Brain microvascular endothelial cell (primary cell): ENCODE measurements around the gene HHATL.

Experiments used
- DNase-seq: peaks from one replicate; pipeline ENCODE4 v3.0.0-alpha.2; 2020
- H3K27ac ChIP-seq: fragments of 250-450 bp; sonication (Bioruptor Pico); 2 replicates; pipeline ENCODE4 v1.5.1; 2020; ENCODE audit warnings: mild to moderate bottlenecking, moderate library complexity
- H3K27me3 ChIP-seq: fragments of 250-450 bp; sonication (Bioruptor Pico); replicated peaks from 2 replicates; pipeline ENCODE4 v1.5.1; 2020; ENCODE audit warnings: mild to moderate bottlenecking
- H3K36me3 ChIP-seq: fragments of 250-450 bp; sonication (Bioruptor Pico); replicated peaks from 2 replicates; pipeline ENCODE4 v1.5.1; 2020; ENCODE audit warnings: mild to moderate bottlenecking
- H3K4me3 ChIP-seq: 2 replicates; pipeline ENCODE4 v1.5.1; 2011; ENCODE audit warnings: low read depth, mild to moderate bottlenecking, control low read depth, low read length, moderate library complexity
- CTCF ChIP-seq: IDR thresholded peaks from 2 replicates; pipeline ENCODE4 v1.5.1; 2011; ENCODE audit warnings: low read depth, mild to moderate bottlenecking, moderate library complexity, low read length, control low read depth, inconsistent platforms; ENCODE audit errors: missing control alignments
- in situ Hi-C: cut with HindIII; loops from 2 replicates; pipeline ENCODE4 v1.10.0; 2017; ENCODE audit warnings: low sequenced_read_pairs, low pct_ligation_motif_present

HHATL gene

GRCh38 chr3:42742688-42743087, 40.1 kb upstream of the HHATL start:
- no peak overlapping the region for H3K27ac ChIP-seq
- no peak overlapping the region for H3K4me3 ChIP-seq
- DNase-seq: no peak
- in situ Hi-C loops: no loop called here
- no peaks in the 10 kb centered on the region for H3K27me3 ChIP-seq
- no peaks in the 10 kb centered on the region for H3K36me3 ChIP-seq
- TF ChIP-seq CTCF: no peak

DNA sequence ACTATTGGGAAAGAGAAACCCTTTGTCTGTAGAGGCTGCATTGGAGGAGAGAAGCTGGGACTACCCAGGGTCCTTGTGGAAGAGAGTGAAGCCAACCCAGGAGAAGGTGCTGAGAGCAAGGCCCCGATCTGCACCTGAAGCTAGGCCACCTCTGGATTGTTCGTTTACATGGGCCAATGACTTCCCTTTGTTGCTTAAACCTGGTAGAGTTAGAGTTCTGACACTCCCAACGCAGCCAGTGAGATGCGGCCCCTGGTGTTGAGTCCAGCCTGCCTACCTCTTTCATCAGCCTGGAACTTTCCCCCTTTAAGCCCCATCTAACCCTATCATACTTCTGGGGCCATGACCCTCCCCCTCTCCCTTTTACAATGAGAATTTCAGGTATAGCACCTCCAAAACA, 39.7 kb upstream of the HHATL start:
- H3K4me3 ChIP-seq: no peak overlapping the region
- H3K27me3 ChIP-seq: no peaks in the 10 kb centered on the region
- H3K27ac ChIP-seq: no peak overlapping the region
- DNase-seq: no peak
- H3K36me3 ChIP-seq: no peaks in the 10 kb centered on the region
- no peak for TF ChIP-seq CTCF
- in situ Hi-C loops: no loop called here

GRCh38 chr3:42741796-42742195, 39.2 kb upstream of the HHATL start:
- Histone ChIP-seq H3K4me3 (no peak overlapping the region), H3K27ac (no peak overlapping the region), H3K27me3 (no peaks in the 10 kb centered on the region), H3K36me3 (no peaks in the 10 kb centered on the region)
- in situ Hi-C loops: no loop called here
- no peak for TF ChIP-seq CTCF
- DNase-seq: no peak

DNA sequence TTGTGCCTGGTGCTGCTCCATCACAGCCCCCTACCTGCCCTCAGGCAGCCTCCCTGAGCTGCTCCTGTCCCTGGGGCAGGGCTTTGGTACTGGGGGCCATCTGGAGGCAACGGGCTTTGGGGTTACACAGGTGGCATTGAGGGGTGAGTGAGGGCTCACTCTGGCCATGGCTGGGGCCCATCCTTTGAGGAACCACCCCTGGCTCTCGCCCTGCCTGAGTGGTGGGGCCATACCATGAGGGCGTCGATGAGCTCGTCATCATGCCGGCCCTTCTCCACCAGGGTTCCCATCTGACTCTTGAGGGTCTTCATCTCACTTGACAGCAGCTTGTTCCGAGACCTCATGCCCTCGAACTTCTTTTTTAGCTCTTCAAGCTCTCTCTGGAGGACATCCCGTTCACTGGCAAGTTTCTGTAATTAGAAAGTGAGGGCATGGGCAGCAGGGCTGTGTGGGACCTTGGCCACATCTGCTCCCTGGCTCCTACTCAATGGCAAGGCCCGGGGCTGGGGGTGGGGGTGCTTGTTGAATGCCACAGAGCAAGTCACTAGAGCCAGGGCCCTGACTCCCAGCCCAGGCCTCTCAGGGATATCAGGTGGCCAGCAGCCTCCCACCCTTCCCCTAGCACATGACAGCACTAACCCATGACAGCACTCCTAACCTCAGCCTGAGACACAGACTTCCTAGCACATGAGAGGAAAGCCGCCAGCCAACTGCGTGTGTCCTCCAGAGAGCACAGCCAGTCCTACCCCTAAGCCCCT, 37.0 kb upstream of the HHATL start:
- H3K27me3 ChIP-seq: no peaks in the 10 kb centered on the region
- no peak for TF ChIP-seq CTCF
- in situ Hi-C loops: no loop called here
- no peak overlapping the region for H3K27ac ChIP-seq
- no peak overlapping the region for H3K4me3 ChIP-seq
- DNase-seq: no peak
- no peaks in the 10 kb centered on the region for H3K36me3 ChIP-seq

DNA sequence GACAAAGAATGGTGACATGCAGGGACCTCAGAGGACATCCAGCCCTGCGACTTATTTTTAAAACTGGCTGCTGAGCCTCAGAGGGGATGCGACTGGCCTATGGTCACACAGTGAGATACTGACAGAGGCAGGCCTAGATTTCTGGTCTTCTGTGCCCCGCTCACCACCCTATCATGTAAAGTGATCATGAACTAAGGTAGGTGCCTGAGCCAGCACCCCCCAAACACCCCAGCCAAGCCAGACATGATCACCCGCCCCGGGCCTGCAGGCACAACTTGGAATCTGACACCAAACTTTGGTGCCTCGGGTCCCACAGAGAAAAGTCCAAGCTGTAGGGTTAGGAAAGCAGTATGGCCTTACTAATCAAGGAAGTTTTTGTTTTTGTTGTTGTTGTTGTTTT, 33.9 kb upstream of the HHATL start:
- Histone ChIP-seq H3K4me3 (no peak overlapping the region), H3K27ac (no peak overlapping the region), H3K27me3 (no peaks in the 10 kb centered on the region), H3K36me3 (no peaks in the 10 kb centered on the region)
- no peak for TF ChIP-seq CTCF
- in situ Hi-C loops: no loop called here
- DNase-seq: no peak

- no peaks in the 10 kb centered on the region for H3K27me3 ChIP-seq
- H3K36me3 ChIP-seq: no peaks in the 10 kb centered on the region
- H3K27ac ChIP-seq: no peak overlapping the region
- H3K4me3 ChIP-seq: no peak overlapping the region
- in situ Hi-C loops: no loop called here
- TF ChIP-seq CTCF: no peak
- DNase-seq: no peak
Measured at GRCh38 chr3:42736081-42736480, 33.5 kb upstream of the HHATL start.
